GM13976 (cell line): ENCODE measurements around the gene TGFBRAP1.

Experiments used
- DNase-seq: peaks from one replicate; pipeline ENCODE4 v3.0.0; 2012; ENCODE audit warnings: low spot score
- CTCF ChIP-seq: IDR thresholded peaks from 2 replicates; pipeline ENCODE4 v1.5.1; 2012; ENCODE audit warnings: borderline replicate concordance, mild to moderate bottlenecking; ENCODE audit not compliant: insufficient read depth; ENCODE audit errors: extremely low read depth, missing control alignments, control extremely low read depth
- in situ Hi-C: fragments of 300-500 bp; cut with MboI; formaldehyde crosslinking; loops from one replicate; pipeline ENCODE4 v1.12.0; 2022; ENCODE audit warnings: low sequenced_read_pairs, mixed read lengths, inconsistent platforms; ENCODE audit not compliant: unreplicated experiment

TGFBRAP1 gene

GRCh38 chr2:105329561-105330495, at the start of gene TGFBRAP1:
TSS of gene TGFBRAP1 (minus strand) at chr2:105329735. CDS start at chr2:105308301, 21,434 bp downstream.
- in situ Hi-C loops = no loop called here
- no peak for TF ChIP-seq CTCF
- peak; percentile 84 for DNase-seq

GRCh38 chr2:105378921-105379383, 49.4 kb upstream of the TGFBRAP1 start:
- no peak for TF ChIP-seq CTCF
- DNase-seq = no peak
- in situ Hi-C loops = loop anchor here (25.0 kb wide), 1 partner anchor 333 kb away; no protein-coding TSS in a partner anchor

GRCh38 chr2:105378276-105378840, 48.8 kb upstream of the TGFBRAP1 start:
- no peak for DNase-seq
- in situ Hi-C loops = loop anchor here (25.0 kb wide), 1 partner anchor 334 kb away; no protein-coding TSS in a partner anchor
- TF ChIP-seq CTCF = no peak

- DNase-seq = no peak
- no peak for TF ChIP-seq CTCF
- in situ Hi-C loops = loop anchor here (25.0 kb wide), 1 partner anchor 334 kb away; no protein-coding TSS in a partner anchor
These were observed 48.3 kb upstream of the TGFBRAP1 start for GRCh38 chr2:105377871-105378270.

GRCh38 chr2:105376789-105377240, 47.3 kb upstream of the TGFBRAP1 start:
- DNase-seq = no peak
- no peak for TF ChIP-seq CTCF
- in situ Hi-C loops = loop anchor here (25.0 kb wide), 1 partner anchor 335 kb away; no protein-coding TSS in a partner anchor

GRCh38 chr2:105376010-105376409, 46.5 kb upstream of the TGFBRAP1 start:
- in situ Hi-C loops = loop anchor here (25.0 kb wide), 1 partner anchor 336 kb away; no protein-coding TSS in a partner anchor
- TF ChIP-seq CTCF = no peak
- DNase-seq = no peak
